ENCODE results near the gene KIF19.

Gene KIF19

GRCh38 chr17:74347646-74348045, 21.6 kb downstream of the KIF19 start:
- H3K4me1 Mint-ChIP-seq, result no peaks in the 10 kb centered on the region
- H3K27ac Mint-ChIP-seq (ENCODE audit: low read depth), result no peak overlapping the region
- H3K27me3 Mint-ChIP-seq, result peaks cover 49% of the 10 kb centered on the region
- no peak for ATAC-seq (replicated peaks; ENCODE audit: extremely low read depth, poor library complexity, severe bottlenecking)
- no peak overlapping the region for H3K4me3 Mint-ChIP-seq
- DNase-seq (ENCODE audit: low spot score in 2 of 2), result no peak
- H3K36me3 Mint-ChIP-seq (ENCODE audit: insufficient read depth), result no peaks in the 10 kb centered on the region
- no peaks in the 10 kb centered on the region for H3K9me3 Mint-ChIP-seq

GRCh38 chr17:74349120-74349519, 23.1 kb downstream of the KIF19 start:
- Mint-ChIP-seq H3K9me3 (no peaks in the 10 kb centered on the region), H3K36me3 (ENCODE audit: insufficient read depth) (no peaks in the 10 kb centered on the region), H3K4me3 (no peak overlapping the region), H3K4me1 (peaks cover 4% of the 10 kb centered on the region), H3K27ac (ENCODE audit: low read depth) (no peak overlapping the region), H3K27me3 (peaks cover 64% of the 10 kb centered on the region)
- ATAC-seq (replicated peaks; ENCODE audit: extremely low read depth, poor library complexity, severe bottlenecking) (no peak), DNase-seq (ENCODE audit: low spot score in 2 of 2) (no peak)

DNA sequence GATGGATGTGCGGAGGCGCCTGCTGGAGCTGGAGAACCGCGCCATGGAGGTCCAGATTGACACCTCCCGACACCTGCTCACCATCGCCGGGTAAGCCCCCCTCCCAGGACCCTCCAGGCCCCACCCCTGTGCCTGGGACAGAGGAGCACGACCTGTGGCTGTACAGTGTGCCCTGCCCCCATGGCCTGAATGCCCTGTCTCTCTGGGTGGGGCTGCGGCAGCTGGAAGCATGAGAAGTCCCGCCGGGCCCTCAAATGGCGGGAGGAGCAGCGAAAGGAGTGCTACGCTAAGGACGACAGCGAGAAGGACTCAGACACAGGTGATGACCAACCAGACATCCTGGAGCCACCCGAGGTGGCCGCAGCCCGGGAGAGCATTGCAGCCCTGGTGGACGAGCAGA, 24.5 kb downstream of the KIF19 start:
- no peak overlapping the region for H3K27ac Mint-ChIP-seq (ENCODE audit: low read depth)
- peaks cover 66% of the 10 kb centered on the region for H3K27me3 Mint-ChIP-seq
- DNase-seq (ENCODE audit: low spot score in 2 of 2) (no peak), ATAC-seq (replicated peaks; ENCODE audit: extremely low read depth, poor library complexity, severe bottlenecking) (no peak)
- no peaks in the 10 kb centered on the region for H3K9me3 Mint-ChIP-seq
- peaks cover 7% of the 10 kb centered on the region for H3K4me1 Mint-ChIP-seq
- no peaks in the 10 kb centered on the region for H3K36me3 Mint-ChIP-seq (ENCODE audit: insufficient read depth)
- no peak overlapping the region for H3K4me3 Mint-ChIP-seq

- H3K36me3 Mint-ChIP-seq (ENCODE audit: insufficient read depth), result no peaks in the 10 kb centered on the region
- H3K4me3 Mint-ChIP-seq, result no peak overlapping the region
- no peak for ATAC-seq (replicated peaks; ENCODE audit: extremely low read depth, poor library complexity, severe bottlenecking)
- H3K27ac Mint-ChIP-seq (ENCODE audit: low read depth), result no peak overlapping the region
- no peak for DNase-seq (ENCODE audit: low spot score in 2 of 2)
- H3K27me3 Mint-ChIP-seq, result peaks cover 73% of the 10 kb centered on the region
- peaks cover 7% of the 10 kb centered on the region for H3K4me1 Mint-ChIP-seq
- H3K9me3 Mint-ChIP-seq, result no peaks in the 10 kb centered on the region
Observed at GRCh38 chr17:74351552-74352210, 25.7 kb downstream of the KIF19 start.

GRCh38 chr17:74353446-74354060, 27.5 kb downstream of the KIF19 start:
- peaks cover 72% of the 10 kb centered on the region for H3K27me3 Mint-ChIP-seq
- H3K4me3 Mint-ChIP-seq, result peak overlapping the region; percentile 23
- H3K36me3 Mint-ChIP-seq (ENCODE audit: insufficient read depth), result no peaks in the 10 kb centered on the region
- no peak for DNase-seq (ENCODE audit: low spot score in 2 of 2)
- H3K4me1 Mint-ChIP-seq, result peaks cover 7% of the 10 kb centered on the region
- no peak overlapping the region for H3K27ac Mint-ChIP-seq (ENCODE audit: low read depth)
- ATAC-seq (replicated peaks; ENCODE audit: extremely low read depth, poor library complexity, severe bottlenecking), result no peak
- no peaks in the 10 kb centered on the region for H3K9me3 Mint-ChIP-seq

GRCh38 chr17:74354123-74354522, 28.1 kb downstream of the KIF19 start:
- Mint-ChIP-seq H3K4me1 (peaks cover 7% of the 10 kb centered on the region), H3K27ac (ENCODE audit: low read depth) (no peak overlapping the region), H3K27me3 (peaks cover 72% of the 10 kb centered on the region), H3K4me3 (peak overlapping the region; percentile 23), H3K9me3 (no peaks in the 10 kb centered on the region), H3K36me3 (ENCODE audit: insufficient read depth) (no peaks in the 10 kb centered on the region)
- peak; percentile 43 for ATAC-seq (replicated peaks; ENCODE audit: extremely low read depth, poor library complexity, severe bottlenecking)
- peak in 1 of 2 donors; percentile 49 for DNase-seq (ENCODE audit: low spot score in 2 of 2)

DNA sequence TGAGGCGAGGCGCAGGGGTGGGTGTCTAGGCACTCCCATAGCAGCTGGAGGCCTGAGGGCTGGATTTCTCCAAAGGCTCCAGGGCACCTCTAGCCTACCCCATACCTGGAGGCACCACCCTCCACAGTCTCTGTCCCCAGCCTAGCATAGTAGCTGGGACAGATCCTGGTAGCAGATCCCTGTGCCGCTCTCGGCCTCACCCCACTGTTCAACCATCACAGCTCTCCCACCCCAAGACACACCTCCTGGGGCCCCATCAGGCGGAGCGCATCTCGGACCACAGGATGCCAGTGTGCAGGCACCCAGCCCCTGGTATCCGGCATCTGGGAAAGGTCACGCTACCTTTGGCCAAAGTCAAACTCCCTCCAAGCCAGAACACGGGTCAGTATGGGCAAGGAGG, 28.5 kb downstream of the KIF19 start:
- no peaks in the 10 kb centered on the region for H3K36me3 Mint-ChIP-seq (ENCODE audit: insufficient read depth)
- DNase-seq (ENCODE audit: low spot score in 2 of 2), result no peak
- no peaks in the 10 kb centered on the region for H3K9me3 Mint-ChIP-seq
- H3K4me1 Mint-ChIP-seq, result peaks cover 7% of the 10 kb centered on the region
- no peak for ATAC-seq (replicated peaks; ENCODE audit: extremely low read depth, poor library complexity, severe bottlenecking)
- H3K27ac Mint-ChIP-seq (ENCODE audit: low read depth), result no peak overlapping the region
- H3K27me3 Mint-ChIP-seq, result peaks cover 74% of the 10 kb centered on the region
- no peak overlapping the region for H3K4me3 Mint-ChIP-seq

GRCh38 chr17:74355065-74355464, 29.0 kb downstream of the KIF19 start:
- Mint-ChIP-seq H3K4me3 (no peak overlapping the region), H3K27ac (ENCODE audit: low read depth) (no peak overlapping the region), H3K4me1 (peaks cover 7% of the 10 kb centered on the region), H3K36me3 (ENCODE audit: insufficient read depth) (no peaks in the 10 kb centered on the region), H3K9me3 (no peaks in the 10 kb centered on the region), H3K27me3 (peaks cover 69% of the 10 kb centered on the region)
- ATAC-seq (replicated peaks; ENCODE audit: extremely low read depth, poor library complexity, severe bottlenecking) (no peak), DNase-seq (ENCODE audit: low spot score in 2 of 2) (no peak)

GRCh38 chr17:74356646-74357465, 30.8 kb downstream of the KIF19 start:
- DNase-seq (ENCODE audit: low spot score in 2 of 2) (no peak), ATAC-seq (replicated peaks; ENCODE audit: extremely low read depth, poor library complexity, severe bottlenecking) (no peak)
- no peaks in the 10 kb centered on the region for H3K36me3 Mint-ChIP-seq (ENCODE audit: insufficient read depth)
- H3K27ac Mint-ChIP-seq (ENCODE audit: low read depth), result no peak overlapping the region
- no peak overlapping the region for H3K4me3 Mint-ChIP-seq
- H3K4me1 Mint-ChIP-seq, result peaks cover 7% of the 10 kb centered on the region
- no peaks in the 10 kb centered on the region for H3K9me3 Mint-ChIP-seq
- H3K27me3 Mint-ChIP-seq, result peaks cover 76% of the 10 kb centered on the region

DNA sequence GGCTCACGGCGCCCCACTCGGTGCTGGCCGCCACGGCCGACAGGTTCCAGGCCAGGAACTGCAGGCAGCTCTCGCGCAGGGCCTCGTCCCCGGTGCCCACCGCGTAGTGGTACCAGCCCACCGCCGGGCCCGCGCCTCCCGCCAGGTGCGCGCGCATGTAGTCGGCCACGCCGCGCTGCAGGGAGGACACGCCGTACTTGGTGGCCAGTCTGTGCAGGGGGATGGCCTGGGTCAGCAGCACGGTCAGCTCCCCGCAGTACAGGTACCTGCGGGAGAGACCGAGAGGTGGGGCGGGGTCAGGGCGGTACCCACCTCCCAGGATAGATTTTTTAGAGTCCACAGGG, 31.4 kb downstream of the KIF19 start:
- Mint-ChIP-seq H3K36me3 (ENCODE audit: insufficient read depth) (no peaks in the 10 kb centered on the region), H3K9me3 (no peaks in the 10 kb centered on the region), H3K4me3 (no peak overlapping the region), H3K27ac (ENCODE audit: low read depth) (no peak overlapping the region), H3K4me1 (peaks cover 7% of the 10 kb centered on the region), H3K27me3 (peaks cover 76% of the 10 kb centered on the region)
- DNase-seq (ENCODE audit: low spot score in 2 of 2), result no peak
- ATAC-seq (replicated peaks; ENCODE audit: extremely low read depth, poor library complexity, severe bottlenecking), result no peak

DNA sequence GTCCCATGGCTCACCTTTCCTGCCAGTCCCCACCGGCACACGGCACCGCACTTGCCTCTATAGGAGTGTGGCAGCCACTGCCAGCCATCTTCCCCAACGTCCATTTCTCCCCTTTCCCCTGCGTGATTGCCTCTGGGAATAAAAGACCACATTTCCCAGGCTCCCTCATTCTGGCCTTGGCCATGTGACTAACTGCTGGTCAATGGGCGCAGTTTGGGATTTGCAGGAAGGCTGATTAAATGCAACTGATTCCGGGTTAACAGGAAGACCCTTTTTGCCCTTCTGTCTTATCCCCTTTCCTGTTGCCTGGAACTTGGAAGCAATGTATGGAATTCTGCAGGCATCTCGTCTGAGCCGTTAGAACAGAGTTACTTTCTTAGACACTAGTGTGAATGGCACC, 32.7 kb downstream of the KIF19 start:
- Mint-ChIP-seq H3K27me3 (peaks cover 64% of the 10 kb centered on the region), H3K27ac (ENCODE audit: low read depth) (no peak overlapping the region), H3K9me3 (no peaks in the 10 kb centered on the region), H3K4me1 (peaks cover 7% of the 10 kb centered on the region), H3K4me3 (no peak overlapping the region), H3K36me3 (ENCODE audit: insufficient read depth) (peaks cover 3% of the 10 kb centered on the region)
- no peak for DNase-seq (ENCODE audit: low spot score in 2 of 2)
- ATAC-seq (replicated peaks; ENCODE audit: extremely low read depth, poor library complexity, severe bottlenecking), result no peak

- no peak overlapping the region for H3K4me3 Mint-ChIP-seq
- no peak for DNase-seq (ENCODE audit: low spot score in 2 of 2)
- H3K27ac Mint-ChIP-seq (ENCODE audit: low read depth), result no peak overlapping the region
- no peak for ATAC-seq (replicated peaks; ENCODE audit: extremely low read depth, poor library complexity, severe bottlenecking)
- H3K4me1 Mint-ChIP-seq, result no peaks in the 10 kb centered on the region
- peaks cover 51% of the 10 kb centered on the region for H3K27me3 Mint-ChIP-seq
- H3K9me3 Mint-ChIP-seq, result no peaks in the 10 kb centered on the region
- peaks cover 3% of the 10 kb centered on the region for H3K36me3 Mint-ChIP-seq (ENCODE audit: insufficient read depth)
Observed at GRCh38 chr17:74359916-74360315, 33.9 kb downstream of the KIF19 start.

- no peak for ATAC-seq (replicated peaks; ENCODE audit: extremely low read depth, poor library complexity, severe bottlenecking)
- no peaks in the 10 kb centered on the region for H3K9me3 Mint-ChIP-seq
- H3K36me3 Mint-ChIP-seq (ENCODE audit: insufficient read depth), result peaks cover 3% of the 10 kb centered on the region
- H3K27me3 Mint-ChIP-seq, result peaks cover 42% of the 10 kb centered on the region
- H3K27ac Mint-ChIP-seq (ENCODE audit: low read depth), result no peak overlapping the region
- no peak overlapping the region for H3K4me3 Mint-ChIP-seq
- no peak for DNase-seq (ENCODE audit: low spot score in 2 of 2)
- H3K4me1 Mint-ChIP-seq, result no peaks in the 10 kb centered on the region
Observed at GRCh38 chr17:74360899-74361229, 34.8 kb downstream of the KIF19 start.

All from central memory CD8-positive, alpha-beta T cell (primary cell).